Transverse colon (tissue), 4 donors: ENCODE results near the gene MCTP2.

Source experiments
- POLR2AphosphoS5 ChIP-seq, 3 donors: sonication (generic); formaldehyde crosslinking; IDR thresholded peaks; one replicate each; pipeline ENCODE4 v1.6.1; 2016; ENCODE audit warnings: antibody characterized with exemption in 3 of 3
- TF ChIP-seq, protein P1 (sequence below), 5 experiments: fragments of 200-600 bp in 3 of 5; fragments of 450-650 bp in 2 of 5; sonication (generic) in 3 of 5; IDR thresholded peaks; 1 replicate in 2 of 5; 2 replicates in 3 of 5; pipeline ENCODE4 v1.5.1; 2016 to 2017; ENCODE audit warnings: antibody characterized with exemption in 5 of 5, inconsistent platforms in 3 of 5, mild to moderate bottlenecking in 2 of 5, moderate library complexity in 1 of 5

DNA sequence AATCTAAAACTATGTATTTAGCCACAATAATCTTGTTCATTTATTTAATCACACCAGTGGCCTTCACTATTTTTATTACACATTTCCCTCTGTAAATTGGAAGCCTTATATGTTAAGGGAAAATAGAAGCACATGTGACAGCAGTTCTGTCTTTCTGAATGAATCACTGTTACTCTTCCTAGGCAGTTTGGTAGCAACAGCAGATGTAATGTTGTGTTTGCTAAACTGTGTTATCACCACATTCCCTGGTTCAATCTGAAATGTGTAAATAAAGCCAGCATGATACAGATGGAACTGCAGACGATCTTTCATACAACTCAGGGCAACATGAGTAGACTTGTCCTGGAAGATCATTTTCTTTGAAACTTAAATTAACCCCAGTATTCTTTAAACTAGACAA, 220.1 kb downstream of the MCTP2 start:
- TF ChIP-seq, protein P1, sequence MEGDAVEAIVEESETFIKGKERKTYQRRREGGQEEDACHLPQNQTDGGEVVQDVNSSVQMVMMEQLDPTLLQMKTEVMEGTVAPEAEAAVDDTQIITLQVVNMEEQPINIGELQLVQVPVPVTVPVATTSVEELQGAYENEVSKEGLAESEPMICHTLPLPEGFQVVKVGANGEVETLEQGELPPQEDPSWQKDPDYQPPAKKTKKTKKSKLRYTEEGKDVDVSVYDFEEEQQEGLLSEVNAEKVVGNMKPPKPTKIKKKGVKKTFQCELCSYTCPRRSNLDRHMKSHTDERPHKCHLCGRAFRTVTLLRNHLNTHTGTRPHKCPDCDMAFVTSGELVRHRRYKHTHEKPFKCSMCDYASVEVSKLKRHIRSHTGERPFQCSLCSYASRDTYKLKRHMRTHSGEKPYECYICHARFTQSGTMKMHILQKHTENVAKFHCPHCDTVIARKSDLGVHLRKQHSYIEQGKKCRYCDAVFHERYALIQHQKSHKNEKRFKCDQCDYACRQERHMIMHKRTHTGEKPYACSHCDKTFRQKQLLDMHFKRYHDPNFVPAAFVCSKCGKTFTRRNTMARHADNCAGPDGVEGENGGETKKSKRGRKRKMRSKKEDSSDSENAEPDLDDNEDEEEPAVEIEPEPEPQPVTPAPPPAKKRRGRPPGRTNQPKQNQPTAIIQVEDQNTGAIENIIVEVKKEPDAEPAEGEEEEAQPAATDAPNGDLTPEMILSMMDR (IDR thresholded peaks at IDR 0.05) = no peak
- no peak for TF ChIP-seq POLR2AphosphoS5 (IDR thresholded peaks at IDR 0.05)
